ENCODE results near the gene KL.
A peak's percentile ranks its signal among the peaks of the same experiment; 100 is the strongest.

Gene KL

DNA sequence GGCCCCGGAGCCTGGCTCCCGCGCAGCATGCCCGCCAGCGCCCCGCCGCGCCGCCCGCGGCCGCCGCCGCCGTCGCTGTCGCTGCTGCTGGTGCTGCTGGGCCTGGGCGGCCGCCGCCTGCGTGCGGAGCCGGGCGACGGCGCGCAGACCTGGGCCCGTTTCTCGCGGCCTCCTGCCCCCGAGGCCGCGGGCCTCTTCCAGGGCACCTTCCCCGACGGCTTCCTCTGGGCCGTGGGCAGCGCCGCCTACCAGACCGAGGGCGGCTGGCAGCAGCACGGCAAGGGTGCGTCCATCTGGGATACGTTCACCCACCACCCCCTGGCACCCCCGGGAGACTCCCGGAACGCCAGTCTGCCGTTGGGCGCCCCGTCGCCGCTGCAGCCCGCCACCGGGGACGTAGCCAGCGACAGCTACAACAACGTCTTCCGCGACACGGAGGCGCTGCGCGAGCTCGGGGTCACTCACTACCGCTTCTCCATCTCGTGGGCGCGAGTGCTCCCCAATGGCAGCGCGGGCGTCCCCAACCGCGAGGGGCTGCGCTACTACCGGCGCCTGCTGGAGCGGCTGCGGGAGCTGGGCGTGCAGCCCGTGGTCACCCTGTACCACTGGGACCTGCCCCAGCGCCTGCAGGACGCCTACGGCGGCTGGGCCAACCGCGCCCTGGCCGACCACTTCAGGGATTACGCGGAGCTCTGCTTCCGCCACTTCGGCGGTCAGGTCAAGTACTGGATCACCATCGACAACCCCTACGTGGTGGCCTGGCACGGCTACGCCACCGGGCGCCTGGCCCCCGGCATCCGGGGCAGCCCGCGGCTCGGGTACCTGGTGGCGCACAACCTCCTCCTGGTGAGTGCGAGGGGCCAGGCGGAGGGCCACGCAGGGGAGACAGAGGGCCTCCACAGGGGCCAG lies at the start of gene KL:
Gene KL, plus strand, starts transcription at position 10 of the 909 bp plus-strand sequence. Its CDS starts 18 bp downstream, at position 28.
- peak; percentile 3 for DNase-seq

DNA sequence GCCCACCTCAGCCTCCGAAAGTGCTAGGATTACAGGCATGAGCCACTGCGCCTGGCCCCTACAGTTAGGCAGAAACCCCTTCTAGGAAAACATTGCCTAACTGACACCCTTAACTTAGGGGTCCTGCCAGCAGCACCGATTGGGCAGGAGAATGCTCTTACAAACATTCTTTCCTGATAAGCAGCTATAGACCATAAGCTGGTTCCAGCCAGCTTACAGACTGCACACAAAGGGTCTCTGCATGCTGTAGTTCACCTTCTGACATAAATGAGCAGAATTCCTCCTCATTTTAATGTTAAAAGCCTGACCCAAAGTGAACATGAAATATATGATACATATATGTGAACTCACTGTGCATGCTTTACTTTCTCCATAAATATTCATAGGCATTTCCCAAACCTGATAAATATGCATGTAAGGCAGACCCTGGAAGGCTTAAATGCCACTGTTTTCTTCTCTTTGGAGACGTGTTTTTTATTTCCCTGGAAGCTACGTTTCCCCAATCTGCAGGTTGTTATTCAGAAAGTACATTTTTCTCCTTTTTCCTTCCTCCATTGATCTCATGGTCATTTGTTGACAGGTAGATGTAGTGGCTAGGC lies 48.5 kb upstream of the KL start:
- DNase-seq: no peak

DNA sequence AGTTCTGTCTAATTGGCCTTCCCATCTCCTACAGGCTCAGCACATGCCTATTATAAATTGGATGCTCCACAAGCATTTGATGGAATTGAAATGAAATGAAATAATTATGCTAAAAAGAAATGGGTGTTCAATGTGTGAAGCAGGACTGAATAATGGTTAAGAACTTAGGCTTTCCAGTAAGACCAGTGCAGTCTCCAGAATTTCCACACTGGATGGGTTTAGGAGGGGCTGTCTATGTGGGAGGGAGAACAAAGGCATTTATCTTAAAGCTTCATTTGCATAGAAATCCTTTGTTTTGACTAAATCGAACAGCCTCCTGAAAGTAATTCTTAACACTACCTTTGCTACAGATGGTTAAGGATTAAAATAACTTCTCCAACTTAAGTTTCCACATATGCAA lies 47.9 kb upstream of the KL start:
- no peak for DNase-seq

DNA sequence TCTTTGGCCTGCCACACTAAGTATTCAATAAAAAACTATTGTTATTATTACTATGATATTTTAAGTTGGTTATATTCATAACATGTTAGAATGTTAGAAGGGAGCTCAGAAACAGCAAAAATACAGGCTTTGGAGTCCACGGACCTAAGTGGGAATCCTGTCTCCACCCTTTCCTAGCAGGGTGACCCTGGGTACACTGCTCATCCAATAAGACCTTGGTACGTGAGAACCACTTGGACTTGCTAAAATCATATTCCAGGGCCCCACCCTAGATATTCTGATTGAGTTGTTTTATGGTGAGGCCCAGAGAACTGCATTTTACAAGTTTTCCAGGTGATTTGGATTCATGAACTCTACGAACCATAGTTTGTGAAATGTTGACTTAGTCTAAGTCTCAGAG lies 47.4 kb upstream of the KL start:
- no peak for DNase-seq

DNA sequence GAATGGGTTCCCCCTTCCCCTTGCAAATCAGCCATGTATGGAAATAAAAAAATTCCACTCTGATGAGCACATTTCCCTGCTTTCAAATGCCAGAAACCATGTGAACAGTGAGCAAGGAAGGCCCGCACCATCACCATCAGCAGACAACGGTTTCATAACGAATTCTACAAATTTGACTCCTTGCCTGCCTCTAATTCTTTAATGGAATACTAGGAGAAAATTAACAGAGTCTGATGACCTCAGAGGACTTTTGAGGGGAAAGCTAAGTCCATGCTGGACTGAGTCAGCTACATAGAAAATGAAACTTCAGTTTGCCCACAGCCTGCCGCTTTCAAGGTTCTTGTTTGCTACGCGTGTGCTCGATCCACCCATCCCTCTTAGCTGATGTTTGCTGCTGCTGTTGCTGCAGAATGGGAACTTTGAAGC lies 46.7 kb upstream of the KL start:
- DNase-seq: no peak

DNA sequence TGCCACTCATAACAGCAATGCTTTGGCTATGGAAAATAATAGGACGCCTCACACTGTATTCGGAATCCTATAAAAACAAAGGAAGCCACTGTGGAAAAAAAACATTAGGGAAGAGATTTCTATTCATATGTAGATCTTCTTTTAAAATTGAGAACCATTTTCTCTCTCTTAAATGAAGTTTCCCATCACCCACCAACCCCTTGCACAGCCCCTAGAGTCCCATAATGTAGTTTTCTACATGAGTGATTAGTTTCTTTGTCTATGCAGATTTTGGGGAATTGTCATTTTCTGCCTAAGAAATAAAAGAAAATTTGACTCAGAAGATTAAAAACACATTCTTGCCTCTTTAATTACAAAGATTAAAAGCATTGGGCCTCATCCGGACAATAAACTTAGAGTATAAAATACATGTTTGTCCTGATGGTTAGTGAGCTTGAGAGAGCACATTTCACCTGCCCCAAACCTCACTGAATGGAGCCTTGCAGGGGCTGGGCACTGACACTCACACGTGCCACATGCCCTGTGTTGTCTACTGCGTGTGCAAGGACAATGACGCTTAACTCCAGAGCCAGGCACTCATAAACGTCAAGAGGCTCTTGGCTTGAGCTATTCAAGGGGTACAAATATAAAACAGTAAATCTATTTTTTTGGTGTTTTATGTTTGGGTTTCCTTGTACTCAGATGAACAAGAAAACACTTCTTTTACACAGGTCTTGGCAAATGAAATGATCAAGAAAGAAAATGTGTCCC lies 40.0 kb upstream of the KL start:
- no peak for DNase-seq

DNA sequence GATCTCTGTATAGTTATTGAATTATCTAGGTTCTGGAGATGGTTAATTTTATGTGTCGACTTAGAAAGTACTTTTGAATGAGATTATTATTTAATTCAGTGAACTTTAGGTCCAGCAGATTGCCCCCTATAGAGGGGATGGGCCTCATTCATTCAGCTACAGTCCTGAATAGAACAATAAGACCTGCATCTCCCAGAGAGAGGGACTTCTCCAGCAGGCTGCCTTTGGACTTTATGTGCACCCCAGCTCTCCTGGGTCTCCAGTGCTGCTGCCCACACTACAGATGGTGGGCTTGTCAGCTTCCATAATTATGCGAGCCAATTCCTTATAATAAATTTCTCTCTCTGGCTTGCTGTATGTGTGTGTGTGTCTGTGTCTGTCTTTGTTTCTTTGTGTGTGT lies 39.3 kb upstream of the KL start:
- DNase-seq: no peak

DNA sequence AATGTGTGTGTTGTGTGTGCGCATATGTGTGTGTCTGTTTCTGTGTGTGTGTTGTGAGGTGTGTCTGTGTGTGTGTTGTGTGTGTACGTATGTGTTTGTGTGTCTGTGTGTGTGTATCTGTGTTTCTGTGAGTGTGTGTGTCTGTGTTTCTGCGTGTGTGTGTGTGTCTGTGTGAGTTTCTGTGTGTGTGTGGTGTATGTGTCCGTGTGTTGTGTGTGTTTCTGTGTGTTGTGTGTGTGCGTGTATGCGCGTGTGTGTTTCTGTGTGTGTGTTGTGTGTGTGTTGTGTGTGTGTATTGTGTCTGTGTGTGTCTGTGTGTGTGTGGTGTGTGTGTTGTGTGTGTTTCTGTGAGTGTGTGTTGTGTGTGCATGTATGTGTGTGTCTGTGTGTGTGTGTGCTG lies 38.9 kb upstream of the KL start:
- no peak for DNase-seq

DNA sequence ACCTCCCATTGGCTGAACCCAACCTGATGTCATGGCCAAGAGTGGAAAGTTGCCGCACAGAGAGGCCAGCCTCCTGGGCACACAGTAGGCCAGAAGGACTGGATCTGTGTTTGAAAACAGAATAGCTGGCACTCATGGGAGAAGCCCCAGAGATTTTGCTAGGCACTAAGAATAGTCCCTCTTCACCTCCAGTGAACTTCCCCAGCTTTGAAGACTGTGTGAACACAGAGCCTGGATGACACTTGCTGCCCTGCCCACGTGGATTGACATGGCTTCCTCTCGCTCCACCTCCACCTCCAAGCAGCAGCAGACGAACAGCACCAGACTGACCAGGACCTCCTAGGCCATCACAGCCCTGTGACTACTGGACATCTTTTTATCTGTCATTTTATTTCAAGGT lies 37.9 kb upstream of the KL start:
- DNase-seq: no peak

DNA sequence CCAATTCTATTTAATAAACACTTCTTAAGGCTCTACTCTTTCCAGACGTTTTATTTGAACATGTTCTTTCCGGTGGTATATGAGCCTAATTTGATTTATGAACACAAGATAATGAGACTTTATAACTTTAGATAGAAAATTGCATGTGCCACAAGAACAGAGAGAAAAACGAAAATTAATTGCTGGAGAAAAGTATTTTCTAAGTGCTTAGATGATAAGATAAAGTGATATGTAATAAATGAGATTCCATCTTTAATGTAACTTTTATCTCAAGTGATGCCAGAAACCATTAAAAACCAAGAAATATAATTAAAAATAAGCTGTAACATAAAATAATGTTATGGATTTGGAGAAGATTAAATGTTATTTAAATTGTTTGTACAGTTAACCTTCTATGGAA lies 33.2 kb upstream of the KL start:
- no peak for DNase-seq

DNA sequence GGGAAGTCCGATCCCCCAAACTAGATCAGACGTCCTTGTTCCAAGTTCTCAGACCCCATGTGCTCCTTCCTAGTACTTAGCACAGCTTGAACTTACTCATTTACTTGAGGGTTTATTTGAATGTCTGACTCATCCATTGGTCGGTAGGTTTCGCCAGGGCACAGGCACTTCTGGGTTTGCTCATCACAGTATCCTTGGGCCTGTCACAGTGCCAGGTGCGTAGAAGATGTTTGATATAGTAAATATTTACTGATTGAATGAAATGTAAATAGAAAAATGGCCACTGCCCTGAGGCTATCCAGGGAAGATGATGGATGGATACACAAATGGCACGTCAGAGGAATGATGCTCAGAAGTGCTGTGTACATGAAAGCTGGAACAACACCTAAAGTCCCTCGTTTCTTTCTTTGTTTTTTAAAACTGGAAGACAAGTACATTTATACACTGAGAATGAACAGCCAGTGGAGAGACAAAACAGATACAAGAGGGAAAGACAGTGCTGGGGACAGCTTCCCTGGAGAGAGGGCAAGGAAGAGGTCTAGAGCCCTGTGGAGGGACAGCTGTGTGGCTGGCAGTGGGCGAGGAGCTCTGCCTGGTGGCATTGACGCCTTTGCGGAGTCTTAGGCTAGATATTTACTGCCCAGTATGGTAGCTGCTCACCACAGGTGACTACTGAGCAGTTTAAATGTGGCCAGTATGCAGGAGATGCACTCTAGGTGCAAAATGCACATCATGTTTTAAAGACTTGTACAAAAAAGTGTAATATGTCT lies 31.2 kb upstream of the KL start:
- no peak for DNase-seq

DNA sequence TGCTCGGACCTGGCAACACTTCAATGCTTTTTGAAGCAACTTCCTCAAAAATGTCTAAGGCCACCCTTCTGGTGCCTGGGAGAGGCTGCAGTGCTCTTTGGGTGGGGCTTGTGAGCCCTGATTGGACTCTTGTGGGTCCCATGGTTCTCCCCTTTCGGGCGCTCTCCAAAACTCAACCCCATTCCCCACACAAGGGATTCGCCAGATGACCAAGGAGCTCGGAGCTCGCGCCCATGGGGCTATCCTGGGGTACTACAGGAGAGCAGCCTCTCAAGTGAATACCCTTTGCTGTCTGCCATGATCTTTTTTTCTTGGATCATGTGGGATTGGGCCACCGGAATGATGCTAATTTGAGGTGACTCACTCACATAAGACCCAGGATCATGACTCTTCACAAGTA lies 29.7 kb upstream of the KL start:
- DNase-seq: no peak

DNA sequence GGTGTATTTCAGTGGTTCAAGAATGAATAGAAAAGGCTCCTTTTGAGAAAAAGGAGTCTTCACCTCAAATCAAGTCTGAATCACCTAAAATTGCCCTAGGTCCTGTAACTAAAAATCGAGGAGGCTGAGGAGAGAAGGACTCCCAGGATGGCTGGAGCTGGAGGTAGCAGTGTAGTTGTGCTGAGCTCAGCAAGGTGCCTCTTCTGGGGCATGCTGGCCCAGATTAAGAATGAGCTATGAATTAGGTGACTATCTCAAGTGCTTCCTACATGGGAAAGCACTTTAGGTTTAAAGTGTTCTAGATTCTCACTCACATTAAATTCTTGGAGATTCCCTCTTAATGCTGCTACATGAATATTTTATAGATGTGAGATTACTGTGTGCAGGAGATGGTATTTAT lies 28.8 kb upstream of the KL start:
- DNase-seq: no peak

DNA sequence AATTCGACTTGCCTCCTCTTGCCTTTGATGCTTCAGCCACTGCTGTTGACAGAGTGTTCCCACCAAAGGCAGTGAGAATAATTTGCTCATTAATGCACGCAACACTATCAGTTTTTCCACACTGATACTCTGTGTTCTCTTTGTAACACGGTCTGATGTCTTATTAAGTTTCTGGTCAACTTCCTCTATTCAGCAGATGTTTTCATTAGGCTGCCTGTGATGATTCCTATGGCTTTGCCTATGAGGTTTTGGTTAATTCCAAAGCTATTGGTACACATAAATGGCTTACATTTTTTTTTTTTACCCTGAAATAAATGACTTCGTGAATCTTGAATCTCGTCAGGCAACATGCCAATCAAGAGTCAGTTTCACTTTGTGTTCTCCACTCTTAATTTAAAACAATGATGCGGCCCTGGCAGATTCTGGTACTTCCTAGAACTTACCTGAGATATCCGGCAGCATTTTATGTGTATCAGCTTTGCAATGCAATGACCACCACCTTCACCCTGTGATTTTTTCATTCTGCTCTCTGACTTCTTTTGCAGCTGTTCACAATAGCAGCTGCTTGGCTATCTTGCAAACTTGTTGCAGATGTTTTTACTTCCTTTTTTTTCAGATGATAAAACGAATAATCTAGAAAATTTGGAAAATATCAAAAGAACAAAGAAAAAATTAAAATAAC lies 27.5 kb upstream of the KL start:
- DNase-seq: no peak

DNA sequence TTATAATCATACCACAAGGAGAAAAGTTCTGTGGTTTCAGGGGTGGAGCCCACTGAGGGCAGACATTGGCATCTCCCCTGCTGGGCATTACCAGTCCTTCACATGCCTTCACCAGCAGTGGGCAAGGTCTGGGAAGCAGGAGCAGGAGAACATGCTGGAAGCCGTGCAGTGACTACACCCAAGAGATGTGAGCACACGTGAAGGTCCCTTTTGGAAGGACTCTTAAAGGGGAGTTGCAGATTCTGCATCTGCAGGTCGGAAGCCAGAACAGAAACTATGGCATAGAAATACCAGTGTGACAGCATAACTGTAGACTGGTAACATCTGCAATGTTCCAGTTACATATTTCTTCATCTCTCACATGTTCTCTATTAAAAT lies 26.9 kb upstream of the KL start:
- no peak for DNase-seq

DNA sequence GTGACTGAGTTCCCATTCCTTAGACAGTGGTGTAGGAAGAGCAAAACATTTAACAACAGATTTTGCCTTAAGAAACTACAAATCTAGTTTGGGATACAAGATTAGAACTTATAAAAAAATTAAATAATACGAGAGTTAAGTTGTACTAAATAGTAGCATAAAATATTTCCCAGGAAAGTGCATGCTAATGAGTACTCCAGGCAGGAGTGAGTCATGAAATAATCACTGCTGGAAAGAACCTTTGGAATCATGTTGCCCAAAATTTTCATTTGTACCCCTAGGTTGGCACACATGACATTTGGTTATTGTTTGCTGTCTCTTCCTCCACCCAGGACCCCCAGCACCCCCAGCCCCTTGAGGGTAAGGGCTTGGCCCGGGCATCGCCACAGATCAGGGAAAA lies 26.3 kb upstream of the KL start:
- DNase-seq: no peak

DNA sequence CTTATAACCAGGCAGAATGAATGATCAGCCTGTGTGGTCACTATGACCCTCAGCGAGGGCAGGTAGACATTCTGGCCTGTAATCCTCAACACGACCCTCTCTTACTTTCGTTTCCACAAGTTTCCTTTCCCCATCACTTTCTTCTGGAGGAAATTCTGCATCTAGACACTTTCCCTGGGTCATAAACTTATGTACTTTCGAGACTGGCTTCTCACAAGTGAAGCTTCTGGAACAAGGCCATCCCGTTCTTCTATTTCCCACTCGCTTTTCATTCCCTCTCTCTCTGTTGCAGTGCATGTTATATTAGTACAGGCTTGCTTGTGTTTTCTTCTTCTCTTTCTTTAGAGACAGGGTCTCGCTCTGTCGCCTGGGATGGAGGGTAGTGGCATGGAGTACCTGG lies 23.1 kb upstream of the KL start:
- DNase-seq: no peak

DNA sequence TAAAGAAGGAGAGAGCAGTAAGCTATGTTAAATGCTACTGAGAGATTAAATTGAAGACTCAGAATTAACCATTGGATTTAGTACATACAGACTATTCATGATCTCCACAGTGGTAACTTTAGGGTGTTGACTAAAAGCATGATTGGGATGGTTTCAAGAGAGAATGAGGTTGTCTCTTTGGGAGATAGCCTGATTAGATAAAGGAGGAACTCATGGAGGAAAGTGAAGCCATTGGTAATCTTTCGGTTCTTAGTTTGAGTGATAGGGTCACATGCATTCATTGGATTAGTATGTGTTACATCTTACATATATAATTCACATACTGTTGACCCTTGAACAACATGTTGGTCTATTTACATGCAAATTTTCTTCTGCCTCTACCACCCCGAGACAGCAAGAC lies 18.8 kb upstream of the KL start:
- DNase-seq: no peak

DNA sequence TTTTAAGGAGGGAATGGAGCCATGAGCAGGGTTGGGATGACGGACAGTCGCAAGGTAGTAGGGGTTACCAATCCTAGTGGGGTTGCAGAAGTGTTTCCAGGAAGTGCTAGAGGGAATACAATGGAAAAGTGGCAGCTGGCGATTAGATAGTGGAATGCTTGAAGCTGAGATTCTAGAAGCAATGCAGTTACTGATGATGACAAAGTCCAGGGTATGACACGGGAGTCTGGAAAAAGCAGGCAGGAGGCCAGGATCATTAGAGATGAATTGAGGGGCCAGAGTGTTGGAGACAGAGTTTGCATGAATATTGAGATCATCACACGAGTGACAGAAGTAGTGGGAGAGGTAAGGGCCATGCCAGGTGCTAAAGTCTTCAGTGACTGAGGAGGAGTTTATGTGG lies 17.3 kb upstream of the KL start:
- no peak for DNase-seq

DNA sequence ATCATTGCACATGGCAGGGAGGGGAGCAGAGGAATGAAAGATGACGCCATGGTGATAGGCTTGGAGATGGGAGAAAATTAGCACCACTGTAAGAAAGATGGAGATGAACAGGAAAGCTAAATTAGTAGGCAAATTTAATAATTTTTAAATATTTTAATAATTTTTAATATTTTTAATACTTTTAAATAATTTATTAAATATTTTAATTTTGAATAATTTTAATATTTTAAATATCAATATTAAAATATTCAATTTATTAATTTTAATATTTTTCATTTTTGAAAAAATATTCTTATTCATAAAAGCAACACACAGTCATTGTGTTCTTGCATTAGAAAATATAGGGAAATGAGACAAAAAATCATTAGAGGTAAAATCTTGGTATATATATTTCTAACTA lies 15.9 kb upstream of the KL start:
- DNase-seq: no peak

DNA sequence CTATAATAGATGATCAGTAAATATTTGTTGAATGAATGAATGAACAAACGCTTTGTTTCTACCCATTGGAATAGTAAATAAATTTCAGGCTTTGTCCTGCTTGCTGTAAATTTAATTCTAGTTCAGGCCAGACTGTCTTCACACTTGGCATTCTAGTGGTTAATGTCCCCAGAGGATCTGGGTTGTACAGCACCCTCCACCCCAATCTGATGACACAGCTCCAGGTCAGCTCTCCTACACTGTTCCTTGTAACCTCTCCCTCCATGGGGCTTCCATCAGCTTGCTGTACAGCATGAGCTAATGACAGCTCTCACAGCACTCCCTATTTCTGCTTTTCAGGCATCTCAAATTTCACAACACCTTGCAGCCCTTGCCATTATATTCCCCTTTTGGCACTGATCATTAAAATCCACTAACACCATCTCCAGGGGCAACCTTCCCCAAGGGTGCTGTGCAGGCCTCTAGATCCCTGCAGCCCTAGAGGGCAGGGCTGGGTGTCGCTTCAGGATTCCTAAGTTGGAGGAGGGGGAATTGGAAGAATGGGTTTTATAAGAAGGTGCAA lies 12.7 kb upstream of the KL start:
- DNase-seq: no peak

DNA sequence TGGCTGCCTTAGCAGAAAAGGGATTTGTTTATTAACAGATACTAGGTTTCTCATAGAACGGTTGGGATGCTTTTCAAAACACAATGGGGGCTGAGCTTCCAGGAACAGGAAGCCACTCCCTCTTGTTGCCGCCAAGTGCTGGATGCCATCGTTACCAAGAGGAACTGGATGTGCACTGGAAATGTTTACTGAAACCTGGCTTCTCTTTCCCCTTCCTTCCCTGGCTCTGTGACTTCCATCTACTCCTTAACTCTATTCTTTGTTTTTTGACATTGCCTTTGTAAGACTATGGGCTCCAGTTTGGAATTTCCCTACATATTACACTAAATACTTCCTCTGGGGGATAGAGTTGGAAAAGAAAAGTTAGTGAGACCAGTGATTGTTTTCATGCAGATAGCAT lies 11.7 kb upstream of the KL start:
- no peak for DNase-seq

All from GOT3 (cell line).